Measurements from ENCODE around the gene AK1. TPM values are rescaled to one million over a fixed set of nuclear protein-coding genes. Genes with fewer than 3 reads are reported as not detected.

Gene AK1
- total and polyA plus RNA-seq, 8 donors = 8.9 to 81.7 (median 16.6) TPM

DNA sequence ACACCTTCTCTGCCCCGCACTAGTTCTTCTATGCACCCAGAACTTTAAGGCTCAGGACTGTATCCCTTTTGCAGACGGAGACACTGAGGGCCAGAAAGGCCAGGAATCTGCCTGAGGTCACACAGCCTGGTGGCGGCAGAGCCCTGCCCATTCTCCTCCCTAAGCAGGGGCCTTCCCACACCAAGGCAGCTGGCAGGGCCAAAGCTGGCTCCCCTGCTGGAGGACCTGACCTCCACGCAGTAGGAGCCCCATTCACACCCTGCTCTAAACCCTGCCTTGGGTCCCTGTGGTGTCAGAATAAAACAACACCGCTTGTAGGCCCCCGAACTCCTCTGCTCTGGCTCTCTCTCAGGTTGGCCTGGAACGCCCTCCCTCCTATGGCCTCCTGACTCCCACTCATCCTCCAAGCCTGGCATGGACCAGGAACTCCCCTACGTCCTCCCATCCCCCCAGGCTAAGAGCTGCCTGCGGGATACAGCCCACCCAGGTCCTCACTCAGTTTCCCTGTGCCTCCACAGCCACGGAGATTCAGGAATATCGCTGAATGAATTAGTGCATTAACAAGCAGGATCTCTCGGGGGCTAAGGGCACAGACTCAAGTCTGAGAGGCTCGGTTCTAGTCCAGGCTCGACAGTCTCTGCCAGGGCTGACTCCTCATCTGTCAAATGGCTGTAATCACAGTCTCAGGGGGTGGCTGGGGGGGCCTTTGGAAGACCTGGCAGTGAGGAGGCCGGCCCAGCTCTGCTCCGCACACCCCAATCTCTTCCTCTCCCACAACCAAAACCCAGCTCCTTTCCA lies 19.1 kb upstream of the AK1 start:
- peak in 1 of 6 donors; percentile 48 for DNase-seq
- no peak for FAIRE-seq
- Histone ChIP-seq H3K9me3 (no peaks in the 10 kb centered on the region), H3K4me1 (peaks cover 13 to 29% (median 14%) of the 10 kb centered on the region in 3 donors), H3K27ac (peak overlapping the region in 2 of 4 donors; percentile 22 to 83), H3K4me3 (peak overlapping the region in 2 of 4 donors; percentile 17 to 96), H3K27me3 (no peaks in the 10 kb centered on the region), H3K36me3 (peaks cover 10 to 36% (median 10%) of the 10 kb centered on the region in 3 donors)
- WGBS, 2 donors = 63 to 70% methylated on average over 16 of the region's 16 CpGs
- intact Hi-C loops (cut with DNase I) = no loop called here
- TF ChIP-seq, protein P1, sequence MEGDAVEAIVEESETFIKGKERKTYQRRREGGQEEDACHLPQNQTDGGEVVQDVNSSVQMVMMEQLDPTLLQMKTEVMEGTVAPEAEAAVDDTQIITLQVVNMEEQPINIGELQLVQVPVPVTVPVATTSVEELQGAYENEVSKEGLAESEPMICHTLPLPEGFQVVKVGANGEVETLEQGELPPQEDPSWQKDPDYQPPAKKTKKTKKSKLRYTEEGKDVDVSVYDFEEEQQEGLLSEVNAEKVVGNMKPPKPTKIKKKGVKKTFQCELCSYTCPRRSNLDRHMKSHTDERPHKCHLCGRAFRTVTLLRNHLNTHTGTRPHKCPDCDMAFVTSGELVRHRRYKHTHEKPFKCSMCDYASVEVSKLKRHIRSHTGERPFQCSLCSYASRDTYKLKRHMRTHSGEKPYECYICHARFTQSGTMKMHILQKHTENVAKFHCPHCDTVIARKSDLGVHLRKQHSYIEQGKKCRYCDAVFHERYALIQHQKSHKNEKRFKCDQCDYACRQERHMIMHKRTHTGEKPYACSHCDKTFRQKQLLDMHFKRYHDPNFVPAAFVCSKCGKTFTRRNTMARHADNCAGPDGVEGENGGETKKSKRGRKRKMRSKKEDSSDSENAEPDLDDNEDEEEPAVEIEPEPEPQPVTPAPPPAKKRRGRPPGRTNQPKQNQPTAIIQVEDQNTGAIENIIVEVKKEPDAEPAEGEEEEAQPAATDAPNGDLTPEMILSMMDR (IDR thresholded peaks at IDR 0.05) = no peak
- no peak for ATAC-seq

DNA sequence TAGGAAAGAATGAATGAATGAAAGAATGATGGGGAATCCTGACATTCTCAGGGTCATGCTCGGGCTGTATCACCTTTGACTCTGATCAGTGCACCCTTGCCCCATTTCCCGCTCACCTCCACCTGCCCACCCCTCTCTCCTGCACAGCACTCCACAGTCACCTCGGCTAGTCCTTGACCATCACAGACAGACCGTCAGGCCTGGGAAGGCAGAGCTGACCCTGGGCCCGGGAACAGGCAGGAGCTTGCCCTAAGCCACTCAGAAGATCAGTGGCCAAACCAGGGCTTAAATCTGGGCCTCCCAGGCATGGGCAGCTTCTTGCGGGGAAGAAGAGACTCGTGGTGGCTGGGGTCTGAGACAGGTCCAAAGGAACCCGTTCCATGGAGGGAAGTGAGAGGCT lies 18.3 kb upstream of the AK1 start:
- DNase-seq = peak in 1 of 6 donors; percentile 50
- Histone ChIP-seq H3K27ac (no peak overlapping the region), H3K27me3 (no peaks in the 10 kb centered on the region), H3K9me3 (no peaks in the 10 kb centered on the region), H3K36me3 (peaks cover 10 to 36% (median 10%) of the 10 kb centered on the region in 3 donors), H3K4me3 (no peak overlapping the region), H3K4me1 (peaks cover 13 to 25% (median 14%) of the 10 kb centered on the region in 3 donors)
- intact Hi-C loops (cut with DNase I) = no loop called here
- ATAC-seq = no peak
- WGBS, 2 donors = 96% methylated on average over 8 of the region's 8 CpGs
- TF ChIP-seq, protein P1 (IDR thresholded peaks at IDR 0.05) = no peak
- no peak for FAIRE-seq

DNA sequence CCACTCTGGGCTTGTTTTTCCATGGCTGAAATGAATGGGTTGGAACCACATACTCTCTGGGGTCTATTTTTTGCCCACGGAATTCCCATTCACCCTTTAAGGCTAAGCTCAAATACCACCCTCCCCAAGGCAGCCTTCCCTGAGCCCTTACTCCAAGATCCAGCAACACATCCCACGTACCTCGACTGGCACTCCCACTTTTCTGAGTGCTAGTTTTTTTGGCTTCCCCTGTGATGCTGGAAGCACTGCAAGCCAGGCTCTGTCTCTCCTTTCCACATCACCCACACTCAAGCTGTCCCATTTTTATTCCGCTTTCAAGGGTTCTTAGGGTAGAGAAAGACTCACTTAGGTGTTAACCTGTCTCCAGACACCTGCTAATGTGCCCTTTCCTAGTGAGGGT lies 15.9 kb upstream of the AK1 start:
- WGBS, 2 donors = 95 to 97% methylated on average over 4 of the region's 4 CpGs
- Histone ChIP-seq H3K4me1 (peaks cover 6 to 17% (median 8%) of the 10 kb centered on the region in 3 donors), H3K36me3 (peaks cover 10 to 48% (median 10%) of the 10 kb centered on the region in 3 donors), H3K9me3 (no peaks in the 10 kb centered on the region), H3K27ac (no peak overlapping the region), H3K27me3 (no peaks in the 10 kb centered on the region), H3K4me3 (no peak overlapping the region)
- intact Hi-C loops (cut with DNase I) = no loop called here
- FAIRE-seq (no peak), ATAC-seq (no peak), DNase-seq (no peak)
- TF ChIP-seq, protein P1 (IDR thresholded peaks at IDR 0.05) = no peak

GRCh38 chr9:127892831-127893230 lies 15.4 kb upstream of the AK1 start:
- TF ChIP-seq, protein P1 (IDR thresholded peaks at IDR 0.05) = no peak
- Histone ChIP-seq H3K27me3 (no peaks in the 10 kb centered on the region), H3K4me3 (no peak overlapping the region), H3K4me1 (peaks cover 6 to 12% (median 8%) of the 10 kb centered on the region in 3 donors), H3K36me3 (peaks cover 10 to 48% (median 10%) of the 10 kb centered on the region in 3 donors), H3K9me3 (no peaks in the 10 kb centered on the region), H3K27ac (no peak overlapping the region)
- ATAC-seq = no peak
- WGBS, 2 donors = 89 to 95% methylated on average over 6 of the region's 6 CpGs
- intact Hi-C loops (cut with DNase I) = no loop called here
- no peak for FAIRE-seq
- DNase-seq = no peak

DNA sequence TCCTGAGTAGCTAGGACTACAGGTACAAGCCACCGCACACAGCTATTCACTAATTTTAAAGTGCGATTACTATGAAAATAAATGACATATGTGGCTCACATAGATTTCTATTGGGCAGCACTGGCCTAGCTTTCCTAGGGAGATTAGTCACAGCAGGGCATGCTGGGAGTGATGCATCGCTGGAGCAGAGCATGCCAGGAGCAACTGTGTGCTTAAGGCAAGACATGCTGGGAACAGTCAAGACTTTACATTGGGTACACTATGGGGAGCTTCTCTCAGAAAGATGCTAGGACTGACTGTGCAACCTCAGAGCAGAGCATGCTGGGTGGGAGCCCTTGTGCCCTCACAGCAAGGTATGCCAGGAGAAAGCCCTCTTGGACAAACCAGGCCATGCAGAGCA lies 12.6 kb upstream of the AK1 start:
- Histone ChIP-seq H3K27me3 (no peaks in the 10 kb centered on the region), H3K4me3 (no peak overlapping the region), H3K4me1 (peaks cover 4 to 6% (median 5%) of the 10 kb centered on the region in 3 donors), H3K9me3 (no peaks in the 10 kb centered on the region), H3K27ac (no peak overlapping the region), H3K36me3 (peaks cover 14 to 42% (median 22%) of the 10 kb centered on the region in 3 donors)
- no peak for DNase-seq
- intact Hi-C loops (cut with DNase I) = no loop called here
- WGBS, 2 donors = 95% methylated on average over 3 of the region's 3 CpGs
- TF ChIP-seq, protein P1 (IDR thresholded peaks at IDR 0.05) = no peak
- no peak for FAIRE-seq
- ATAC-seq = no peak
